Mucosa of descending colon (tissue), 3 donors: Measurements from ENCODE around the gene SLC35E3. TPM values are rescaled to one million over a fixed set of nuclear protein-coding genes. Genes with fewer than 3 reads are reported as not detected.

Source experiments
- ATAC-seq: fragments of 200-7000 bp; cut with Tn5 transposase; one replicate; pipeline ENCODE4 v1.9.1; 2020; ENCODE audit warnings: mild to moderate bottlenecking, moderate library complexity
- DNase-seq, 3 donors: peaks; one replicate each; pipeline ENCODE4 v3.0.0-alpha.2; 2020
- H3K36me3 ChIP-seq: fragments of 200-600 bp; one replicate; pipeline ENCODE4 v1.8.0; 2021; ENCODE audit warnings: low read depth, mild to moderate bottlenecking
- H3K4me1 ChIP-seq: fragments of 200-600 bp; one replicate; pipeline ENCODE4 v1.8.0; 2021; ENCODE audit warnings: low read depth, mild to moderate bottlenecking
- H3K4me3 ChIP-seq: fragments of 200-600 bp; one replicate; pipeline ENCODE4 v1.8.0; 2021; ENCODE audit warnings: mild to moderate bottlenecking
- H3K9me3 ChIP-seq: fragments of 200-600 bp; one replicate; pipeline ENCODE4 v1.8.0; 2021; ENCODE audit warnings: mild to moderate bottlenecking
- CTCF ChIP-seq: fragments of 200-600 bp; IDR thresholded peaks from one replicate; pipeline ENCODE4 v1.8.0; 2022; ENCODE audit warnings: antibody characterized with exemption, mild to moderate bottlenecking
- intact Hi-C, 2 donors: fragments of 100-400 bp; cut with DNase I in 1 of 2; cut with micrococcal nuclease in 1 of 2; formaldehyde crosslinking; loops; one replicate each; pipeline versions ENCODE4 v1.11.0 to v1.11.1; 2022; cut with DNase I, micrococcal nuclease
- total RNA-seq, 3 donors: library from RNA; stranded (reverse); fragmentation: NEBNext Ultra II Directional in 2 of 3; extraction: Animal tissue kit (Norgen Biotek cat#: 25700) in 2 of 3; gene quantifications; one replicate each; pipeline versions ENCODE4 v1.2.1 to v1.2.4, GENCODE V29; 2021 to 2023
- donor health status: DM: no; HTN: no; CAD: no; lungs with moderate emphysema.
- donor health status: DM: no; HTN: no; CAD: no.
- donor health status: DM: no; HTN: yes; CAD: no.

Gene SLC35E3
- total RNA-seq, 3 donors from 2014 or later = 5.9 to 8.4 (median 6.5) TPM

DNA sequence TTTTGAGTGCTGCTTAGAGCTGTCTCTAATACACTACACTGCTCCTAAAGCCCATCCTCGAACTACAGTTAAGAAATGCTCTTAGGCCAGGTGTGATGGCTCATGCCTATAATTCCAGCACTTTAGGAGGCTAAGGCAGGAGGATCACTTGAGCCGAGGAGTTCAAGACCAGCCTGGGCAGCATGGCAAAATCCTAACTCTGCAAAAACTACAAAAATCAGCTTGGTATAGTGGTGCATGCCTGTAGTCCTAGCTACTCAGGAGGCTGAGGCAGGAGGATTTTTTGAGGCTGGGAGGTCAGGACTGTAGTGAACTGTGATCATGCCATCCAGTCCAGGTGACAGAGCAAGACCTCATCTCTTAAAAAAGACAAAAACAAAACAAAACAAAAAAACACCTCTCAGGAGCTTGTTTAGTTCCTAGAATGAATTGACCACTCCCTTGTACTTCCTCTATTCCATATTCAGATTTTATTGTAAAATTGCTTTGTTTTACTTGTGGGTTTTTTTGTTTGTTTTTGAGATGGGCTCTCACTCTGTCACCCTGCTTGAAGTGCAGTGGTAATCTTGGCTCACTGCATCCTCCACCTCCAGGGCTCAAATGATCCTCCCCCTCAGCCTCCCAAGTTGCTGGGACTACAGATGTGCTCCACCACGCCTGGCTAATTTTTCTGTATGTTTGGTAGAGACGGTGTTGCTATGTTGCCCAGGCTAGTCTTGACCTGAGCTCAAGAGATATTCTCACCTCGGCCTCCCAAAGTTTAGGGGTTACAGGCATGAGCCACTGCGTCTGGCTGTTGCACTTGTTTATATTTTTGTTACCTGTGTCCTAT, 75.6 kb downstream of the SLC35E3 start:
- H3K9me3 ChIP-seq = no peaks in the 10 kb centered on the region
- no peaks in the 10 kb centered on the region for H3K4me1 ChIP-seq
- intact Hi-C loops = no loop called here
- no peaks in the 10 kb centered on the region for H3K36me3 ChIP-seq
- ATAC-seq (peak; percentile 10), DNase-seq (no peak)
- no peak for TF ChIP-seq CTCF
- H3K4me3 ChIP-seq = no peak overlapping the region

- Histone ChIP-seq H3K36me3 (no peaks in the 10 kb centered on the region), H3K4me3 (no peak overlapping the region), H3K4me1 (no peaks in the 10 kb centered on the region), H3K9me3 (no peaks in the 10 kb centered on the region)
- intact Hi-C loops = no loop called here
- ATAC-seq (no peak), DNase-seq (no peak)
- no peak for TF ChIP-seq CTCF
Observed at GRCh38 chr12:68823696-68824095, 77.7 kb downstream of the SLC35E3 start.

DNA sequence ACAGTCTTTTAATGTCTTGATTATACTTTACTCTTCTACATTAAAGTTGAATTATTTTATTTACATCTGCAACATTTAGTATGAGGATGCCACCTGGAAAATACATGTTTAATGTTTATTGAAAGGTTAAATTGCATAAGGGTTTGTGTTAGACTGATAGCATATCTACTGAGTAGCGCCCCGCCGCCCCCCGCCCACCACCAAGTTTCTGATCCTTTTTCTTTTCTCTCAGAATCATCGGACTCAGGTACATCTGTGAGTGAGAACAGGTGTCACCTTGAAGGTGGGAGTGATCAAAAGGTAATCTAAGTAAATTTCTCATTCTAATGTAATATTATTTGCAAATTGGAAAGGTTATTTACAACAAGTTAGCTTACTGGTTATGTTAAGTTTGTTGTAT, 78.2 kb downstream of the SLC35E3 start:
- intact Hi-C loops = no loop called here
- no peak for TF ChIP-seq CTCF
- no peaks in the 10 kb centered on the region for H3K9me3 ChIP-seq

DNA sequence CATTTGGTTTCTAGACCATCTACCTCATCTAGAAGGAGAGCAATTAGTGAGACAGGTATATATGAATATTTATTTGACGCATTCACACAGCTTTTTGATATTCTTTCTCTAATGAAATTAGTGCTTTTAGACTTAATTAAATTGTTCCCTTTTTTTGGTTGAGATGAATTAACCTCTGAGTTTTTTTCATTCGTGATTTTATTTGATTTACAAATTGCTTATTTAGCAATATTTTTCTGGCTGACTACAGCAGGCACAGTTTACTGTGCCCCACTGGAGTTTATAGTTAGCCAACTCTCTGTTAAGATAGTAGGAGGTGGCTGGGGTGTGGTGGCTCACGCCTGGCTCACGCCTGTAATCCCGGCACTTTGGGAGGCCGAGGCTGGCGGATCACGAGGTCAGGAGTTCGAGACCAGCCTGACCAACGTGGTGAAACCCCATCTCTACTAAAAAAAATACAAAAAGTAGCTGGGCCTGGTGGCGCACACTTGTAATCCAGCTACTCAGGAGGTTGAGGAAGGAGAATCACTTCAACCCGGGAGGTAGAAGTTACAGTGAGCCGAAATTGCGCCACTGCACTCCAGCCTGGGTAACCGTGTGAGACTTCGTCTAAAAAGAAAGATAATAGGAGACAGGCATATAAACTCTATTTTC, 78.7 kb downstream of the SLC35E3 start:
- H3K36me3 ChIP-seq = no peaks in the 10 kb centered on the region
- H3K4me1 ChIP-seq = no peaks in the 10 kb centered on the region
- intact Hi-C loops = no loop called here
- no peaks in the 10 kb centered on the region for H3K9me3 ChIP-seq
- H3K4me3 ChIP-seq = no peak overlapping the region
- TF ChIP-seq CTCF = no peak
- ATAC-seq (no peak), DNase-seq (no peak)

More for the DNA sequence above, 78.2 kb downstream of the SLC35E3 start:
- ATAC-seq (no peak), DNase-seq (no peak)
- no peaks in the 10 kb centered on the region for H3K36me3 ChIP-seq
- no peaks in the 10 kb centered on the region for H3K4me1 ChIP-seq
- H3K4me3 ChIP-seq = no peak overlapping the region

- H3K4me3 ChIP-seq = no peak overlapping the region
- no peaks in the 10 kb centered on the region for H3K4me1 ChIP-seq
- no peak for ATAC-seq
- no peak for DNase-seq
- intact Hi-C loops = no loop called here
- TF ChIP-seq CTCF = no peak
- no peaks in the 10 kb centered on the region for H3K9me3 ChIP-seq
- H3K36me3 ChIP-seq = no peaks in the 10 kb centered on the region
Observed at GRCh38 chr12:68825569-68826217, 79.7 kb downstream of the SLC35E3 start.
